ENCODE results near the gene THSD8. TPM values are rescaled to one million over a fixed set of nuclear protein-coding genes. Genes with fewer than 3 reads are reported as not detected.

THSD8 gene
- total and polyA plus RNA-seq, 2 experiments from 2014 or later, result 5.1 TPM; not detected in 1

DNA sequence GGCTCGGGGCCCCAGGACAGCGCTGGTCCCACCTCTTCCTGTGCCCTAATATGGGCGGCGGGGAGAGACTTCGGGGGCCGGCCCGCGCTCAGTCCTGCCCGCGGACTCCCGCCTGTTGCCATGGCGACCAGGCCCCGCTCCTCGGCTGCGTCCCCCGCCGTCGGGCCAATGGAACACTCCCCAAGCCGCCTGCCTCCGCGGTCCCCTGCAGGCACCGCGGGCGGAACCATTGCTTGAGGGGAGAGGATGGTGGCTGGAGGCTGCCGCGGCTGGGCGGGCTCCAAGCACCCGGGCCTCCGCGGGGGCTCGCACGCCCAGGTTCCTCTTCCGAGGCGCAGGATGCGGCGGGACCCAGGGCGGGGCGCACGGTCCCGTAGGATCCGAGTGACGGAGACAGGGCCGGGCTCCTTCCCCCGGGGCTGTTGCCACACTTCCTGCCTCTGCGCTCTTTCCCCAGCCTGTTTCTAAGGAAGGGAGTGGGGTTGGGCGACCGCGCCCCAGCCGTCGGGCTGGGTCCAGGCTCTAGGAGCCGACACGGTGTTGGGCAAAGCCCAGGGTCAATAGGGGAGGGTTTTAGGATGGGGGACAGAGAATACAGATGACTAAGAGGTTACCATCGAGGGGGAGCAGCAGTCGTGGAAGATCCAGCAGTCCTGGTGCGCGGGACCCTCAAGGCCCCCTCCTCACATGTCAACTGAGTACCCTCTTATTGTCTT, 11.8 kb upstream of the THSD8 start:
- no peak overlapping the region for H2AFZ ChIP-seq
- TF ChIP-seq EZH2 (IDR thresholded peaks at IDR 0.05; ENCODE audit: borderline replicate concordance) (no peak), EZH2phosphoT487 (IDR thresholded peaks at IDR 0.05; ENCODE audit: low read depth, severe bottlenecking, unreplicated experiment) (no peak), CTCF (IDR thresholded peaks at IDR 0.05; ENCODE audit: poor library complexity) (no peak)
- peak; percentile 98 for DNase-seq (ENCODE audit: low spot score)

GRCh38 chr19:12790628-12791344, 11.1 kb upstream of the THSD8 start:
- no peaks in the 10 kb centered on the region for H3K9me2 ChIP-seq (replicated peaks; ENCODE audit: insufficient read depth)
- peaks cover 42% of the 10 kb centered on the region for H3K4me1 ChIP-seq (ENCODE audit: insufficient read depth)
- H3K27me3 ChIP-seq, result no peaks in the 10 kb centered on the region
- DNase-seq (ENCODE audit: low spot score), result no peak
- H3K27ac ChIP-seq, result peak overlapping the region; percentile 99
- no peaks in the 10 kb centered on the region for H3K36me3 ChIP-seq (replicated peaks; ENCODE audit: insufficient read depth, low read depth)
- H3K4me2 ChIP-seq, result peak overlapping the region; percentile 84
- no peak overlapping the region for H2AFZ ChIP-seq
- H3K79me2 ChIP-seq, result peaks cover 18% of the 10 kb centered on the region
- H3K4me3 ChIP-seq, result peak overlapping the region; percentile 0
- TF ChIP-seq CTCF (IDR thresholded peaks at IDR 0.05; ENCODE audit: poor library complexity) (no peak), EZH2 (IDR thresholded peaks at IDR 0.05; ENCODE audit: borderline replicate concordance) (no peak), EZH2phosphoT487 (IDR thresholded peaks at IDR 0.05; ENCODE audit: low read depth, severe bottlenecking, unreplicated experiment) (no peak)
- WGBS (ENCODE audit: low lambda C conversion rate, missing lambda C conversion rate), result 12% methylated on average over 18 of the region's 22 CpGs
- no peaks in the 10 kb centered on the region for H3K9me3 ChIP-seq (ENCODE audit: low read depth)
- H4K20me1 ChIP-seq (ENCODE audit: insufficient read depth, poor library complexity, severe bottlenecking), result peaks cover 10% of the 10 kb centered on the region

More for the DNA sequence above, 11.8 kb upstream of the THSD8 start:
- Histone ChIP-seq H3K27ac (peak overlapping the region; percentile 99), H3K4me3 (peak overlapping the region; percentile 0), H3K9me3 (ENCODE audit: low read depth) (no peaks in the 10 kb centered on the region), H4K20me1 (ENCODE audit: insufficient read depth, poor library complexity, severe bottlenecking) (peaks cover 10% of the 10 kb centered on the region), H3K36me3 (replicated peaks; ENCODE audit: insufficient read depth, low read depth) (no peaks in the 10 kb centered on the region), H3K4me1 (ENCODE audit: insufficient read depth) (peaks cover 47% of the 10 kb centered on the region), H3K4me2 (peak overlapping the region; percentile 84), H3K79me2 (peaks cover 18% of the 10 kb centered on the region), H3K9me2 (replicated peaks; ENCODE audit: insufficient read depth) (no peaks in the 10 kb centered on the region), H3K27me3 (no peaks in the 10 kb centered on the region)
- WGBS (ENCODE audit: low lambda C conversion rate, missing lambda C conversion rate), result under 1% methylated on average over 42 of the region's 56 CpGs

DNA sequence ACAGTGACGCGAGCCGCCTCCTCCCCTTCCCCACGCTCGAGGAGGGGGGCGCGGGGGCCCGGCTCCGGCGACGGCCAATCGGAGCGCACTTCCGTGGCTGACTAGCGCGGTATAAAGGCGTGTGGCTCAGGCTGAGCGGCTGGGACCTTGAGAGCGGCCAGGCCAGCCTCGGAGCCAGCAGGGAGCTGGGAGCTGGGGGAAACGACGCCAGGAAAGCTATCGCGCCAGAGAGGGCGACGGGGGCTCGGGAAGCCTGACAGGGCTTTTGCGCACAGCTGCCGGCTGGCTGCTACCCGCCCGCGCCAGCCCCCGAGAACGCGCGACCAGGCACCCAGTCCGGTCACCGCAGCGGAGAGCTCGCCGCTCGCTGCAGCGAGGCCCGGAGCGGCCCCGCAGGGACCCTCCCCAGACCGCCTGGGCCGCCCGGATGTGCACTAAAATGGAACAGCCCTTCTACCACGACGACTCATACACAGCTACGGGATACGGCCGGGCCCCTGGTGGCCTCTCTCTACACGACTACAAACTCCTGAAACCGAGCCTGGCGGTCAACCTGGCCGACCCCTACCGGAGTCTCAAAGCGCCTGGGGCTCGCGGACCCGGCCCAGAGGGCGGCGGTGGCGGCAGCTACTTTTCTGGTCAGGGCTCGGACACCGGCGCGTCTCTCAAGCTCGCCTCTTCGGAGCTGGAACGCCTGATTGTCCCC, 10.4 kb upstream of the THSD8 start, which contains the start of gene JUNB:
Gene JUNB (plus strand): TSS at position 142 of the 706 bp plus-strand sequence. CDS start 286 bp downstream, at position 428.
- Histone ChIP-seq H3K27ac (peak within 1 kb of the TSS; percentile 99), H3K9me2 (replicated peaks; ENCODE audit: insufficient read depth) (no peaks in the 10 kb centered on the region), H3K4me2 (peak within 1 kb of the TSS; percentile 84), H3K79me2 (peaks cover 18% of the 10 kb centered on the region), H3K4me1 (ENCODE audit: insufficient read depth) (peaks cover 41% of the 10 kb centered on the region), H3K36me3 (replicated peaks; ENCODE audit: insufficient read depth, low read depth) (no peaks in the 10 kb centered on the region), H3K27me3 (no peaks in the 10 kb centered on the region), H2AFZ (no peak within 1 kb of the TSS), H3K4me3 (peak within 1 kb of the TSS; percentile 94), H4K20me1 (ENCODE audit: insufficient read depth, poor library complexity, severe bottlenecking) (peaks cover 10% of the 10 kb centered on the region), H3K9me3 (ENCODE audit: low read depth) (no peaks in the 10 kb centered on the region)
- WGBS (ENCODE audit: low lambda C conversion rate, missing lambda C conversion rate), result 2% methylated on average over 53 of the region's 73 CpGs
- TF ChIP-seq CTCF (IDR thresholded peaks at IDR 0.05; ENCODE audit: poor library complexity) (no peak), EZH2phosphoT487 (IDR thresholded peaks at IDR 0.05; ENCODE audit: low read depth, severe bottlenecking, unreplicated experiment) (no peak), EZH2 (IDR thresholded peaks at IDR 0.05; ENCODE audit: borderline replicate concordance) (no peak)
- peak; percentile 98 for DNase-seq (ENCODE audit: low spot score)
